DMS79 (cell line): Measurements from ENCODE around the gene CFAP97.
"Not testable (repeated sequence)": the region's sequence is repeated elsewhere in the genome, so short reads cannot be mapped to it uniquely, and the experiment has no call there.

Source experiments
- DNase-seq: peaks from one replicate; lab custom pipeline; 2025; lab: John Stamatoyannopoulos, UW

The CFAP97 gene

GRCh38 chr4:185198189-185198588 is 5.6 kb downstream of the CFAP97 start:
- DNase-seq: not testable (repeated sequence)

- no peak for DNase-seq
Measured at GRCh38 chr4:185196437-185196836, 7.4 kb downstream of the CFAP97 start.

- no peak for DNase-seq
Measured at GRCh38 chr4:185194924-185195888, 8.6 kb downstream of the CFAP97 start.

GRCh38 chr4:185192059-185192458 is 11.7 kb downstream of the CFAP97 start:
- DNase-seq: no peak

- no peak for DNase-seq
Measured at GRCh38 chr4:185190306-185190856, 13.4 kb downstream of the CFAP97 start.

GRCh38 chr4:185189606-185190305 is 14.0 kb downstream of the CFAP97 start:
- no peak for DNase-seq

- no peak for DNase-seq
Measured at GRCh38 chr4:185186769-185187168, 17.0 kb downstream of the CFAP97 start.

- no peak for DNase-seq
Measured at GRCh38 chr4:185183622-185184281, 20.0 kb downstream of the CFAP97 start.

- DNase-seq: no peak
Measured at GRCh38 chr4:185182239-185182638, 21.6 kb downstream of the CFAP97 start.

GRCh38 chr4:185179488-185179887 is 24.3 kb downstream of the CFAP97 start:
- DNase-seq: no peak

GRCh38 chr4:185171373-185172071 is 32.3 kb downstream of the CFAP97 start:
- no peak for DNase-seq

- no peak for DNase-seq
Measured at GRCh38 chr4:185167234-185167633, 36.6 kb downstream of the CFAP97 start.

GRCh38 chr4:185165605-185166063 is 38.2 kb downstream of the CFAP97 start:
- no peak for DNase-seq

GRCh38 chr4:185151296-185151695 is 52.5 kb downstream of the CFAP97 start:
- DNase-seq: no peak

GRCh38 chr4:185149392-185149791 is 54.4 kb downstream of the CFAP97 start:
- DNase-seq: no peak

- DNase-seq: no peak
Measured at GRCh38 chr4:185145572-185145971, 58.2 kb downstream of the CFAP97 start.

- no peak for DNase-seq
Measured at GRCh38 chr4:185144601-185145240, 59.1 kb downstream of the CFAP97 start.

- no peak for DNase-seq
Measured at GRCh38 chr4:185143601-185143969, 60.2 kb downstream of the CFAP97 start.

GRCh38 chr4:185142912-185143600 is 60.7 kb downstream of the CFAP97 start, which contains the start of gene SLC25A4:
Gene SLC25A4 (plus strand): TSS chr4:185143266. CDS start chr4:185143373, 107 bp downstream.
- DNase-seq: peak; percentile 33

GRCh38 chr4:185142564-185142911 is 61.3 kb downstream of the CFAP97 start:
- DNase-seq: no peak
